Astrocyte of the cerebellum (primary cell): ENCODE data around the gene DPEP2NB.

Source experiments
- DNase-seq: peaks from one replicate; pipeline ENCODE4 v3.0.0-alpha.2; 2011; ENCODE audit warnings: low read depth
- H3K4me3 ChIP-seq: 2 replicates; pipeline ENCODE4 v1.5.1; 2011; ENCODE audit warnings: mild to moderate bottlenecking, low read depth, low read length, moderate library complexity
- CTCF ChIP-seq: IDR thresholded peaks from 2 replicates; pipeline ENCODE4 v1.5.1; 2012; ENCODE audit warnings: low read length, low read depth, moderate library complexity, mild to moderate bottlenecking; ENCODE audit errors: missing control alignments
- in situ Hi-C: cut with HindIII; loops from 2 replicates; pipeline ENCODE4 v1.10.0; 2017; ENCODE audit warnings: low sequenced_read_pairs

Gene DPEP2NB

DNA sequence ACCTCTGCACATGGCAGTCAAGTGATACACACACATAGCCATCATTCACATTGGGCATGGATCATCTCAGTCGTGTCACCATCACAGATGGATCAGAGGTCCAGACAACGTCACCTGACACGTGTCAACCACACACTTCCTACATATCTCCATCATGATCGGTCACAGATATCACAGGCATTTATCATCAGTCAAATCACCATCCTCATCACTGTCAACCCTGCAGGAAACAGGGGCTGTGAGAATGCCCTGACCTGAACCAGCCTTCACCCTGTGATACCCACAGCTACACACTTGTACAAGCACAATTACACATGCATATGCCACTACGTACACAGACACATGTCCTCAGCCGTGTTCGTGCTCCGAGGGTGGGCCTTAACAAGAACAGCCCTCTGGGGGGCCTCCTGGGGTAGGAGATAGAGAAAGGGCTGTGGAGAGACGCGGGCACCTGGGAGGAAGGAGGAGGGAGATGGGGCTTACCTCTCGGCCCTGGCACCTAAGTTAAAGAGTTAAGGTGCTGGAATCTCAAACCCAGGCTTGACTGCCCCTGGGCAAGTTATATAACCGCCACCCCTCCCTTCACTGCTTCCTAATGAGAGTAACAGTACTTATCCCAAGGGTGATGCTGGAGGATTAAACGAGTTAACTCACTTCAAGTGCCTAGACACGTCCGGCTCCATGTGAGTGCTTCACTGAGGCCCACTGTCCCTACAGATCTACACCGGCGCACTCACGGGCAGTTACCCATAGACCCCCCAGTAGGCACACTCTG lies 48.3 kb downstream of the DPEP2NB start:
- no peak for TF ChIP-seq CTCF
- in situ Hi-C loops, result no loop called here
- DNase-seq, result no peak
- H3K4me3 ChIP-seq, result peak overlapping the region; percentile 84

- TF ChIP-seq CTCF, result no peak
- no peak for DNase-seq
- in situ Hi-C loops, result no loop called here
Observed at GRCh38 chr16:67966549-67967182, 49.0 kb downstream of the DPEP2NB start.

GRCh38 chr16:67965668-67966548 lies 49.8 kb downstream of the DPEP2NB start:
- in situ Hi-C loops, result no loop called here
- no peak for TF ChIP-seq CTCF
- H3K4me3 ChIP-seq, result peak overlapping the region; percentile 84

More at GRCh38 chr16:67966549-67967182, 49.0 kb downstream of the DPEP2NB start:
- peak overlapping the region; percentile 84 for H3K4me3 ChIP-seq

DNA sequence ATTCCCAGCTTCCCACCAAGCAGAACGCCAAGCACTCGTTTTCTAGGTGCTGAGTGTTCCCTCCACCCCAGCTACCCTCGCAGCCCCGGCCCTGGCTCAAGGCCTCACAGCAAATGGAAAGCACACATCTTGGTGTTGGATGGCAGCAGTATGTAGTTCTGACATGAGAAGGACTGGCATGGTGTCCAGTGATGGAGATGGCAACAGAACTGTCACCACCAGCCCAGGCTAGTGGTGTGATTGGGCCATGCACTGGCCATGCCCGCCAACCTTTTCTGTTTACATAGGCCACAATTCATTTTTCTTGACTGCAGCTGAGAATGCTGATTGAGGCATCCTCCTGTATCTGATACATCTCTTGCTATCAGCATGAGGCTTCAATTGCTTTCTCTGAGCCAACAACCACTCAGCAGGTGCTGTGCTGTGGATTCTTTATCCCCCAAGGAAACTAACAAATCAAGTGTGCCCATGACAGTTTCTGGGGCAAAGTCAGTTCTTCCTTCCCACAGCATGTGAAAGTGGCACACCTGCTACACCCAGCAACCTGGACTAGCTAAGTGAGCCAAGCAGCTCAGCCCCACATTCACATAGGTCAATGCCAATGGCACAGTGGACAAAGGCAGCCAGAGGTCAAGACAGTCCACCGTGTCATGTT lies 51.1 kb downstream of the DPEP2NB start:
- H3K4me3 ChIP-seq, result no peak overlapping the region
- no peak for TF ChIP-seq CTCF
- no peak for DNase-seq
- in situ Hi-C loops, result no loop called here

More at GRCh38 chr16:67965668-67966548, 49.8 kb downstream of the DPEP2NB start:
- no peak for DNase-seq

- H3K4me3 ChIP-seq, result no peak overlapping the region
- TF ChIP-seq CTCF, result no peak
- no peak for DNase-seq
- in situ Hi-C loops, result no loop called here
Observed at GRCh38 chr16:67963662-67964321, 51.9 kb downstream of the DPEP2NB start.
